Ovary (tissue), 9 donors: ENCODE data around the gene BHLHE41. TPM values are rescaled to one million over a fixed set of nuclear protein-coding genes. Genes with fewer than 3 reads are reported as not detected.

Experiments used
- DNase-seq, 5 donors: peaks; one replicate each; pipeline ENCODE4 v3.0.0-alpha.2; 2019 to 2020
- H3K27ac ChIP-seq, 2 donors: fragments of 200-600 bp; one replicate each; pipeline versions ENCODE4 v1.5.1 to v1.8.0; 2019 to 2022
- H3K27me3 ChIP-seq: fragments of 200-600 bp; one replicate; pipeline ENCODE4 v1.8.0; 2022
- H3K36me3 ChIP-seq: fragments of 200-600 bp; sonication (generic); one replicate; pipeline ENCODE4 v1.5.1; 2019
- H3K4me1 ChIP-seq: one replicate; pipeline ENCODE4 v1.8.1; 2013; ENCODE audit warnings: mild to moderate bottlenecking, moderate library complexity; ENCODE audit not compliant: insufficient read depth
- H3K4me3 ChIP-seq: fragments of 200-600 bp; sonication (generic); one replicate; pipeline ENCODE4 v1.5.1; 2017
- H3K9me3 ChIP-seq, 2 donors: fragments of 200-600 bp in 1 of 2; sonication (generic) in 1 of 2; one replicate each; pipeline versions ENCODE4 v1.5.1 to v1.8.1; 2013 to 2019; ENCODE audit warnings: mild to moderate bottlenecking in 1 of 2, moderate library complexity in 1 of 2
- CTCF ChIP-seq, 3 donors: fragments of 450-650 bp in 2 of 3; fragments of 200-600 bp in 1 of 3; IDR thresholded peaks; one replicate each; pipeline versions ENCODE4 v1.5.1 to v1.8.0; 2016 to 2022; ENCODE audit warnings: antibody characterized with exemption in 3 of 3, mild to moderate bottlenecking in 1 of 3
- EP300 ChIP-seq: sonication (generic); formaldehyde crosslinking; IDR thresholded peaks from one replicate; pipeline ENCODE4 v1.6.1; 2017; ENCODE audit warnings: antibody characterized with exemption
- POLR2A ChIP-seq: fragments of 450-650 bp; IDR thresholded peaks from one replicate; pipeline ENCODE4 v1.6.1; 2017; ENCODE audit warnings: antibody characterized with exemption, mild to moderate bottlenecking, moderate library complexity
- WGBS, 3 donors: extraction: QIAGEN DNeasy Blood & Tissue Kit in 1 of 3; methylation state at CpG; one replicate each; pipeline versions ENCODE4 v1.1.5 to v1.1.7; 2013 to 2017; 5-methylcytosine and 5-hydroxymethylcytosine counted together
- intact Hi-C, 4 donors: fragments of 100-400 bp; cut with DNase I; formaldehyde crosslinking; loops; one replicate each; pipeline versions ENCODE4 v1.11.0 to v1.15.1; 2022 to 2023
- polyA plus RNA-seq, 2 donors: library from polyadenylated mRNA; stranded (reverse); fragments of 200-250 nt in 1 of 2; fragments of 350-450 nt in 1 of 2; fragmentation: Illumina TruSeq in 1 of 2; extraction: RNeasy Lipid Tissue Mini Kit (QIAGEN cat#74804) in 1 of 2; gene quantifications; one replicate each; pipeline ENCODE4 v1.2.3, GENCODE V29; 2013 to 2014
- total RNA-seq, 7 donors: library from RNA; depleted of rRNA in 2 of 7; stranded (reverse); fragments of >200 nt in 2 of 7; fragmentation: NEBNext Ultra II Directional in 3 of 7; extraction: Animal tissue kit (Norgen Biotek cat#: 25700) in 3 of 7; gene quantifications; one replicate each; pipeline versions ENCODE4 v1.1.0 to v1.2.4, GENCODE V29; 2016 to 2023
- donor health status: DM: no; HTN: no; CAD: no; lungs with moderate emphysema.
- donor health status: DM: no; HTN: no; CAD: no.
- donor health status: Bipolar disorder and iron deficiency.
- donor health status: DM: yes; HTN: yes; CAD: no.
- donor health status: DM: no; HTN: no; CAD: no.
- donor health status: DM: yes; HTN: yes; CAD: no.

The BHLHE41 gene
- total and polyA plus RNA-seq, 9 donors = 4.2 to 42.8 (median 27.4) TPM

GRCh38 chr12:26150736-26151450 lies 26.1 kb upstream of the BHLHE41 start:
- peaks cover 7% of the 10 kb centered on the region for H3K4me1 ChIP-seq
- 6 to 27% (median 25%) methylated on average over 2 of the region's 2 CpGs for WGBS, 3 donors
- no peaks in the 10 kb centered on the region for H3K36me3 ChIP-seq
- no peak overlapping the region for H3K4me3 ChIP-seq
- H3K9me3 ChIP-seq = no peaks in the 10 kb centered on the region
- TF ChIP-seq EP300 = no peak
- DNase-seq = no peak
- H3K27me3 ChIP-seq = no peaks in the 10 kb centered on the region
- intact Hi-C loops = no loop called here
- no peak overlapping the region for H3K27ac ChIP-seq

GRCh38 chr12:26149968-26150500 lies 25.2 kb upstream of the BHLHE41 start:
- H3K27me3 ChIP-seq = no peaks in the 10 kb centered on the region
- intact Hi-C loops = no loop called here
- H3K4me1 ChIP-seq = peaks cover 7% of the 10 kb centered on the region
- no peak for DNase-seq
- no peaks in the 10 kb centered on the region for H3K36me3 ChIP-seq
- WGBS, 3 donors = 51 to 64% (median 54%) methylated on average over 5 of the region's 5 CpGs
- no peak overlapping the region for H3K4me3 ChIP-seq
- TF ChIP-seq EP300 = no peak
- no peak for TF ChIP-seq CTCF (IDR thresholded peaks at IDR 0.05)
- no peak for TF ChIP-seq POLR2A
- H3K9me3 ChIP-seq = no peaks in the 10 kb centered on the region
- no peak overlapping the region for H3K27ac ChIP-seq

- intact Hi-C loops = no loop called here
- Histone ChIP-seq H3K27me3 (no peaks in the 10 kb centered on the region), H3K4me3 (no peak overlapping the region), H3K27ac (no peak overlapping the region), H3K4me1 (no peaks in the 10 kb centered on the region), H3K36me3 (no peaks in the 10 kb centered on the region), H3K9me3 (no peaks in the 10 kb centered on the region)
- WGBS, 3 donors = 66 to 79% (median 77%) methylated on average over 7 of the region's 7 CpGs
- no peak for DNase-seq
- TF ChIP-seq POLR2A (no peak), CTCF (IDR thresholded peaks at IDR 0.05) (no peak), EP300 (no peak)
Observed at GRCh38 chr12:26148291-26148690, 23.5 kb upstream of the BHLHE41 start.

- 49 to 95% (median 51%) methylated on average over 2 of the region's 2 CpGs for WGBS, 3 donors
Observed at GRCh38 chr12:26143291-26143690, 18.5 kb upstream of the BHLHE41 start.

More at GRCh38 chr12:26143291-26143690, 18.5 kb upstream of the BHLHE41 start:
- intact Hi-C loops = no loop called here
- H3K27me3 ChIP-seq = no peaks in the 10 kb centered on the region
- no peak overlapping the region for H3K4me3 ChIP-seq
- H3K27ac ChIP-seq = no peak overlapping the region
- no peaks in the 10 kb centered on the region for H3K9me3 ChIP-seq
- no peaks in the 10 kb centered on the region for H3K4me1 ChIP-seq
- TF ChIP-seq POLR2A (no peak), EP300 (no peak), CTCF (IDR thresholded peaks at IDR 0.05) (no peak)
- H3K36me3 ChIP-seq = no peaks in the 10 kb centered on the region
- DNase-seq = no peak
